AG10803 (cell line): ENCODE results near the gene TCF7.

Experiments
- DNase-seq: peaks from one replicate; pipeline ENCODE4 v3.0.0; 2010; ENCODE audit warnings: low read depth
- H3K4me3 ChIP-seq: 2 replicates; pipeline ENCODE4 v1.5.1; 2011; ENCODE audit warnings: mild to moderate bottlenecking, low read length, control low read depth
- TF ChIP-seq, protein P1 (sequence below): conservative IDR thresholded peaks from 2 replicates; pipeline ENCODE4 v1.5.1; 2011; ENCODE audit warnings: mild to moderate bottlenecking, low read length, control low read depth, inconsistent platforms

TCF7 gene

DNA sequence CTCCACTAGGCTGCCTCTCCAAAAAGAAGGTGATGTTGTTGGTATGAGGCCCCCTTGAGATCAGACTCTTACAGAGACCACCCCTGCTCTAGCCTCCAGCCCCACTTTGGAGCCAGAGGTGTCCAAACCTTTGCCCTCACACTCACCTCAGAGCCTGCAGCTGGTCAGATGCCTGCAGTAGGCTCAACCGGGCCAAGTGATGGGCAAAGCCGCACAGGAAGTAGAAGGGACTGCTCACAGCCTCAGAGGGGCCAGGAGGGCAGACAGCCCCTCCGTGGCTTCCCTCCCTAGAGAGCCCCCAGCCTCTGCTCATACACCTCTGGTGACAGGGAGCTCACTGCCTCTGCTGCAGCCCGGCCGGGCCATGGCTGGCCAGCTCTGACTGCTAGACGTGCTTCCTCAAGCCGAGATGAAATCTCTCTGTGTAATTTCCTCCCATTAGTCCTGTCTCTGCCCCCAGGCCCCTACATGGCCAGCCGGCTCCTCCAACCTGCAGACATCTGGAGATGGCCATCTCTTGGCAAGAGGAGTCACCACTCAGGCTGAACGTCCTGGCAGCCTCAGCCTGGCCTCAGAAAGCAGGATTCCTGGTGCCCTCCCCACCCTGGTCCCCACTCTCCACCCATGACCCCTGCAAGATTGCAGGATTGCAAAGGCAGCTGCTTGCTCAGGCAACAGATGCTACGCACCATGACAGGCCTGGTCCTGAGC, 7.3 kb upstream of the TCF7 start:
- no peak for DNase-seq
- H3K4me3 ChIP-seq: no peak overlapping the region
- TF ChIP-seq, protein P1, sequence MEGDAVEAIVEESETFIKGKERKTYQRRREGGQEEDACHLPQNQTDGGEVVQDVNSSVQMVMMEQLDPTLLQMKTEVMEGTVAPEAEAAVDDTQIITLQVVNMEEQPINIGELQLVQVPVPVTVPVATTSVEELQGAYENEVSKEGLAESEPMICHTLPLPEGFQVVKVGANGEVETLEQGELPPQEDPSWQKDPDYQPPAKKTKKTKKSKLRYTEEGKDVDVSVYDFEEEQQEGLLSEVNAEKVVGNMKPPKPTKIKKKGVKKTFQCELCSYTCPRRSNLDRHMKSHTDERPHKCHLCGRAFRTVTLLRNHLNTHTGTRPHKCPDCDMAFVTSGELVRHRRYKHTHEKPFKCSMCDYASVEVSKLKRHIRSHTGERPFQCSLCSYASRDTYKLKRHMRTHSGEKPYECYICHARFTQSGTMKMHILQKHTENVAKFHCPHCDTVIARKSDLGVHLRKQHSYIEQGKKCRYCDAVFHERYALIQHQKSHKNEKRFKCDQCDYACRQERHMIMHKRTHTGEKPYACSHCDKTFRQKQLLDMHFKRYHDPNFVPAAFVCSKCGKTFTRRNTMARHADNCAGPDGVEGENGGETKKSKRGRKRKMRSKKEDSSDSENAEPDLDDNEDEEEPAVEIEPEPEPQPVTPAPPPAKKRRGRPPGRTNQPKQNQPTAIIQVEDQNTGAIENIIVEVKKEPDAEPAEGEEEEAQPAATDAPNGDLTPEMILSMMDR: no peak

DNA sequence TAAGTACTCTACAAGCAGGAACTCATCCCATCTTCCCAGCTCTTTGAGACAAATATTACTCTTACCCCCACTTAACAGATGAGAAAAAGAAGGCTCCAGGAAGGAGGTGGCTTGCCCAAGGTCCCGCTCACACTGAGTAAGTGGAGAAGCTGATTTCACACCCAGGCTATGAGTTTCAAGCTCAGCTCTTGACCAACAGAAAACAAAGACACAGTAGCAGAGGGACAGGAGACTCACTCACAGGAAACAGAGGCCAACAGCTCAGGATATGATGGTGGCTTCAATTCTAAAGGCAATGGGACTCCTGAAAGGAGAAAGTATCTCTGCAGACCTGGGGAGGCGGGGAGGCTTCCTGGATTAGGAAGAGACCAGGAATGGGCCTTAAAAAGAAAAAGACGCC, 6.7 kb upstream of the TCF7 start:
- DNase-seq: no peak
- H3K4me3 ChIP-seq: no peak overlapping the region
- TF ChIP-seq, protein P1: no peak

DNA sequence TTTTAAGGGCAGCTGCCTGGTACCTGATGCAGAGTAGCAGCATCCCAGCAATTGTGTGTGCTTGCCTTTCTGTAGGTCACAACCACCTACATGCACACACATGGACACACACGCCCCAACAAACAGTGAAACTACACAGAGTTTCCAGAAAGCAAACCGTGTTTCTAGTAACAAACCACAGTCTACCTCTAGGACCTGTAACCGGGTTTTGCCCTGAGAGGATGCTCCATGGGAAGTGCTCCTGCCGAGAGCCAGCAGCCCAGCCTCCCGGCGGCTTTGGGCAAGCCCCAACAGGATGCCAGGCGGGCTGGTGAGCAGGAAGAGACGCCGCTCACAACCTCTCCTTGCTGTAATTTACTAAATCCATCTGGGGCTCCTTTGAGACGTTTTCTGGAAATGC, 4.1 kb upstream of the TCF7 start:
- TF ChIP-seq, protein P1: no peak
- no peak overlapping the region for H3K4me3 ChIP-seq
- no peak for DNase-seq

DNA sequence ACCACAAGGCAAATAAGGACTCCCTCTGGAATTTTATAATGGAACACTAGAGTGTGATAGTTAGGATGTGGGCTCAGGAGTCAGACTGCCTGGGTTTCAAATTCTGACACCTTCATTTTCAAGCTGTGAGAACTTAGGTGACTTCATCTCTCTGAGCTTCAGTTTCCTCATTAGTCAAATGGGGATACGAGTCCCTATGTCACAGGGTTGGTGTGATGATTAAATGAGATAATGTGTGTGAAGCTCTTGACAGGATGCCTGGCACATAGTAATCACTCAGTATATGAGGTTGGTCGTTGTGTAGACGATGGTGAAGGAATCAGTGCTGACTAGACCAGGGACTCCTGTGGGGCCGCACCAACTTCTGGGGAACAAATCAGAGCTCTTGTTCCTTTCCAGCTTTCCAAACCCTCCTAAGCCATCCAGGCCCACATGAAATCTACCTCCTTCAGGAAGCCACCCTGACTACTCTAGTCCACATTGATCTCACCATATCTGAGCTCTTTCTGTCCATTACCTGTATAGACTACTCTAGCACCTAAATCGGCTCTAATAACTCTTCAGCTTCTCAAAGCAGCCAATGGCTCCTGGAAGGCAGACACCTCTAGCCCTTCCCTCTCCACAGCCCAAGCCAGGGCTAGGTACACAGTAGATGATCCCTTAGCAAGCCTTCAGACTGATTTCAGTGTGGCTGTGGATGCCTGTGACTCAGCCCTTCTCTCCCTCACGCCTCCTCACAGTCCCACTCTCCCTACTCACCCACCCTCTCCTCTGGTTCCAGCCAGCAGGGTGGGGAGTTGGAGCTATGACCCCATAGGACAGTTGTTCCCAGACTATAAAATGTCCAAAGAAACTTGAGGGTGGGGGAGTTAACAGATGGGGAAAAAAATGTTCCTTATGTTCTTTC, 2.5 kb upstream of the TCF7 start:
- TF ChIP-seq, protein P1: no peak
- H3K4me3 ChIP-seq: no peak overlapping the region
- DNase-seq: no peak

DNA sequence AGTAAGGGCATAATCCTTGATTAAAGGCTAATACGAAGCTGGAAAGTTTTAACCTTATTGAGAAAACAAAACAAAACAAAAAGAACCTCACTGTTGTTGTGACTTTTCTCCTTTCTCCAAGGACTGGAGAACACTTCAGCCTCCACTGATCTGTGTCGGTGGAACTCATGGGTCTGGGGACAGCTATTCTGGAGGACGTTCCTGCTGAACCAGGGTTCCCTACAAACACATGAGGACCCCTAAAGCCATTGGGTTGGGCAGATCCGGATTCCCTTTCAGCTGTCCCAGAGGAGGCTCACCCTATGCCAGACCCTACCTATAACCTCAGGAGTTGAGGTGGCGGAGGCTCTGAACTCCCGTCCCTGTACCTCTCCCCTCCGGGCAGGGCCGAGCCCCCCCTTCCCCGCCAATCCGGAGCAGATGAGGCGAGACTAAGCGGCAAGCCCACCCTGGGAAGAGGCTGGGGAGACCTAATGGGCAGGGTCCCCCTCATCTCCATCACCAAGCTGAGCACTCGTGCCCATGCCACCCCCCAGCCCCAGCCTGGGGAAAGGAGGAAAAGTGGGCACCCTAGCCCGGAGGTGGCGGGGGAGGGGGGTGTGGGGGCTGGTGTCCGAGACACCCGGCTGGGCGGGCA, 1.6 kb upstream of the TCF7 start:
- H3K4me3 ChIP-seq: no peak overlapping the region
- DNase-seq: no peak
- TF ChIP-seq, protein P1: no peak

DNA sequence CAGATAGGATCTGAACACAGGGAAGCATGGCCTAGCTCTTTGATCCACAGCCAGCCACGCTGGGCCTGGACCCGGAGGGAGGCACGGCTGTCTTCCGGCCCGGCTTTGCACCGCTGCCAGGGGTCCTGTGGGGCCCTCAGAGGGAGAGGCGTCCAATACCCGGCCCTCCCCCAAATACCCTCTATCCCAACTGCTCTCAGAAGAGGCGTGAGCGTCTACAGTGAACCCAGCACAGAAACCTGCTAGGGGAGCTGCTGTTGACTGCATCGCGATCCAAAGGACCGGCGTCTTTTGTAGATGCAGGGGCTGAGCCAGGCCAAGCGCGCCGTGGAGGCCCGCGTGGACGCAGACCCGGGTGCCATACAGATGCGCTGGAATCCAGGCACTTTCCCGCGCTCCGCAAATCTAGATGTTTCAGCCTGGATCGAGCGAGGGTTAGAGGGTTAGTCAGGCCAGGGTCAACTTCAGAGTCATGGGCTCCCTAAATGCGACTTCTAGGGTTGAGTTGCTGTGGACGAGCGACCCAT, 1.1 kb upstream of the TCF7 start:
- TF ChIP-seq, protein P1: no peak
- DNase-seq: no peak
- no peak overlapping the region for H3K4me3 ChIP-seq
